Measurements from ENCODE around the gene AQP1. TPM values are rescaled to one million over a fixed set of nuclear protein-coding genes. Genes with fewer than 3 reads are reported as not detected.

The AQP1 gene
- polyA plus RNA-seq, 1 experiment: 0.32 TPM

DNA sequence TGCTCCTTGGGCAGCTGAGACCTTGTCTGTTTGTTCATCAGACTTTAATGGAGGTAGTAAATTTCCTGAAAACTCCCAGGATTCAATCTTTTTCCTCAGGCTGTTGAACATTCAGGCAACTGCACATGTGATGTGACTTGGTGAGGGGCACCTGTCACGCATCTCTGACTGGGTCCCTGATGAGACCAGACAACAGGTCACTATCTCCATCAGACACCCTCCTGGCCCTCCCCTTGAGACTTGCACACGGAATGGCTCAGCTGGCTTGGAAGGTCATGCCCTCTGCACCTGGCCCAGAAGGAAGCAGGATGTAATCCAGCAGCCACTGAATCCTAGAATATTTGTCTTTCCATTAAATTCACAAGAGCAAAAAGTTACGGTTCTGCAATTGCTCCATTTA, 15.9 kb downstream of the AQP1 start:
- peaks cover 13% of the 10 kb centered on the region for H3K9me3 ChIP-seq (ENCODE audit: control insufficient read depth, insufficient read depth, low read length)
- H3K27ac ChIP-seq (ENCODE audit: low read depth, low read length): no peak overlapping the region
- CTCF ChIA-PET: interaction anchor here (1.0 kb wide), 1 partner anchor 56 kb away, joined by 3 read pairs; no protein-coding TSS in a partner anchor
- DNase-seq (ENCODE audit: low read depth, low spot score): no peak
- H3K4me3 ChIP-seq (ENCODE audit: low read depth, low read length): no peak overlapping the region
- H3K27me3 ChIP-seq (ENCODE audit: control insufficient read depth, insufficient read depth, low read length): peaks cover 7% of the 10 kb centered on the region
- POLR2A ChIA-PET: no interaction called here
- TF ChIP-seq, protein P1, sequence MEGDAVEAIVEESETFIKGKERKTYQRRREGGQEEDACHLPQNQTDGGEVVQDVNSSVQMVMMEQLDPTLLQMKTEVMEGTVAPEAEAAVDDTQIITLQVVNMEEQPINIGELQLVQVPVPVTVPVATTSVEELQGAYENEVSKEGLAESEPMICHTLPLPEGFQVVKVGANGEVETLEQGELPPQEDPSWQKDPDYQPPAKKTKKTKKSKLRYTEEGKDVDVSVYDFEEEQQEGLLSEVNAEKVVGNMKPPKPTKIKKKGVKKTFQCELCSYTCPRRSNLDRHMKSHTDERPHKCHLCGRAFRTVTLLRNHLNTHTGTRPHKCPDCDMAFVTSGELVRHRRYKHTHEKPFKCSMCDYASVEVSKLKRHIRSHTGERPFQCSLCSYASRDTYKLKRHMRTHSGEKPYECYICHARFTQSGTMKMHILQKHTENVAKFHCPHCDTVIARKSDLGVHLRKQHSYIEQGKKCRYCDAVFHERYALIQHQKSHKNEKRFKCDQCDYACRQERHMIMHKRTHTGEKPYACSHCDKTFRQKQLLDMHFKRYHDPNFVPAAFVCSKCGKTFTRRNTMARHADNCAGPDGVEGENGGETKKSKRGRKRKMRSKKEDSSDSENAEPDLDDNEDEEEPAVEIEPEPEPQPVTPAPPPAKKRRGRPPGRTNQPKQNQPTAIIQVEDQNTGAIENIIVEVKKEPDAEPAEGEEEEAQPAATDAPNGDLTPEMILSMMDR (IDR thresholded peaks at IDR 0.05; ENCODE audit: low read depth, low read length): no peak

DNA sequence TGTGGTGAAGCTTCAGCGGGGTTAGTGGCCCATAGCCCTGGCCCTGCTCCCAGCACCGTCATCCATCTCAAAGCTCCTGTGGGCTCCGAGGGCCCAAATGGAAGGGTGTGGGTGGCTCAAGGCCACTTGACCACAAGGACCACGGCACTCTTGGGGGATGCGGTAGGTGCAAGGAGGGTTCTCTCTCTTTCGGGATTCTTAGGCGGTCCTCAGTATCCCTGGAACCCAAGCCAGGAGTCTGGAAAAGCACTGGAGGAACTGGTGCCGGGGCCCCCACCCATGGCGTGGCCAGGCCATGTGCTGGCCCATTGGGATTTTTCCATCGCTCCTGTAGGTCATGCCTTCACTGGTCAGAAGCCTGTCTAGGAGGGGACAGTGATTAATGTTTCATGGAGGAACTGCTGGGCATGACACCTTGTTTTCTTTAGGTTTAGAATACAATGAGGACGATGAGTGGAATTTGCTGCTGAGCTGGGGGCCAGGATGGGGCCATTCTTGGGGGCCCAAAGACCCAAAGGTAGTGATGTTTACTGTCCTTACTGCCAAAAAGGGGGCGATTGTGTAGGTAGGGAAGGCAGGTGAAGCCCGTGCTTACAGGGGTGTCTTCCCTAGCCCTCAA, 16.7 kb downstream of the AQP1 start:
- Histone ChIP-seq H3K27me3 (ENCODE audit: control insufficient read depth, insufficient read depth, low read length) (peaks cover 7% of the 10 kb centered on the region), H3K4me3 (ENCODE audit: low read depth, low read length) (no peak overlapping the region), H3K9me3 (ENCODE audit: control insufficient read depth, insufficient read depth, low read length) (peaks cover 13% of the 10 kb centered on the region), H3K27ac (ENCODE audit: low read depth, low read length) (no peak overlapping the region)
- CTCF ChIA-PET: interaction anchor here (2.8 to 3.5 kb wide), 2 partner anchors 11 to 55 kb away, joined by 14 to 42 read pairs; no protein-coding TSS in a partner anchor
- TF ChIP-seq, protein P1 (IDR thresholded peaks at IDR 0.05; ENCODE audit: low read depth, low read length): no peak
- DNase-seq (ENCODE audit: low read depth, low spot score): no peak
- POLR2A ChIA-PET: no interaction called here

DNA sequence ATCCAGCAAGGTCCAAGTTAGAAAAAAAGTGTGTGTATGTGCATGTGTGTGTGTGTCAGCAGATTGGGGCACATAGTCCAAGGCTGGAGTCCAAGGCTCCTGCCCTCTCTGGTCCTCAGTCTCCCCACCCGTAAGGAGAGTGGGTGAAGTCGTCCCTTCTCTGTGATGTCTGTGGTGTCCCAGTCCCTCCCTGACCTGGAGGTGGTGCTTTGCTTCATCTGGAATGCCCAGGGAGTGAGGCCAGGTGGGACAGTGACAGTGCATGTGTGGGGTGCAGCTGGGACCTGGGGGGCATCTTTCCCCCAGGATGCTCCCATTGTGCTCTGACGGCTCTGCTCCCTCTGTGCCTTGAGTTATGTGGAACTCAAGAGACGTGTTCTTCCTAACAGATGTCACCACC, 18.0 kb downstream of the AQP1 start:
- TF ChIP-seq, protein P1 (IDR thresholded peaks at IDR 0.05; ENCODE audit: low read depth, low read length): no peak
- POLR2A ChIA-PET: no interaction called here
- H3K9me3 ChIP-seq (ENCODE audit: control insufficient read depth, insufficient read depth, low read length): peaks cover 13% of the 10 kb centered on the region
- DNase-seq (ENCODE audit: low read depth, low spot score): no peak
- H3K27ac ChIP-seq (ENCODE audit: low read depth, low read length): no peak overlapping the region
- peaks cover 15% of the 10 kb centered on the region for H3K27me3 ChIP-seq (ENCODE audit: control insufficient read depth, insufficient read depth, low read length)
- CTCF ChIA-PET: interaction anchor here (1.0 to 3.5 kb wide), 5 partner anchors 9 to 205 kb away, joined by 3 to 42 read pairs (median 6); no protein-coding TSS in a partner anchor
- H3K4me3 ChIP-seq (ENCODE audit: low read depth, low read length): no peak overlapping the region

DNA sequence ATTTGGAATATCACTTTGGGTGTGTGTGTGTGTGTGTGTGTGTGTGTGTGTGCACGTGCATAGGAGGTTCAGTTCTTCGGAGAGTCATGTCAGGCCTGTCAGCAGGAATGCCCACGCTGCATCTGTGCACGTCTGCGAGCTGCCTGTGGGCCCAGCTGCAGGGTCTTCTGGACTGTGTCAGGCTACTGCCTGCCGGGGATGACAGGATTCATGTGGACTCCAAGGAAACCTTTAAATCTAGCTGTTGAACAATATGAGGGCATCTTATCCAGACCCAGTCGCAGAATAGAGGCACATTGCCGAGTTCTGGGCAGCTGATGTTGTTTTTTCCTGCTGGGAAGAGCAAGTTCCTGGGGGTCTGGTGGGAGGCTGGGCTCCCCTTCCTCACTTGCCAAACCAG, 19.0 kb downstream of the AQP1 start:
- H3K27me3 ChIP-seq (ENCODE audit: control insufficient read depth, insufficient read depth, low read length): peaks cover 17% of the 10 kb centered on the region
- DNase-seq (ENCODE audit: low read depth, low spot score): no peak
- H3K27ac ChIP-seq (ENCODE audit: low read depth, low read length): no peak overlapping the region
- H3K4me3 ChIP-seq (ENCODE audit: low read depth, low read length): no peak overlapping the region
- ChIA-PET CTCF (interaction anchor here (1.0 to 3.5 kb wide), 5 partner anchors 8 to 204 kb away, joined by 3 to 42 read pairs (median 6); no protein-coding TSS in a partner anchor), POLR2A (no interaction called here)
- H3K9me3 ChIP-seq (ENCODE audit: control insufficient read depth, insufficient read depth, low read length): peaks cover 13% of the 10 kb centered on the region
- TF ChIP-seq, protein P1 (IDR thresholded peaks at IDR 0.05; ENCODE audit: low read depth, low read length): no peak

DNA sequence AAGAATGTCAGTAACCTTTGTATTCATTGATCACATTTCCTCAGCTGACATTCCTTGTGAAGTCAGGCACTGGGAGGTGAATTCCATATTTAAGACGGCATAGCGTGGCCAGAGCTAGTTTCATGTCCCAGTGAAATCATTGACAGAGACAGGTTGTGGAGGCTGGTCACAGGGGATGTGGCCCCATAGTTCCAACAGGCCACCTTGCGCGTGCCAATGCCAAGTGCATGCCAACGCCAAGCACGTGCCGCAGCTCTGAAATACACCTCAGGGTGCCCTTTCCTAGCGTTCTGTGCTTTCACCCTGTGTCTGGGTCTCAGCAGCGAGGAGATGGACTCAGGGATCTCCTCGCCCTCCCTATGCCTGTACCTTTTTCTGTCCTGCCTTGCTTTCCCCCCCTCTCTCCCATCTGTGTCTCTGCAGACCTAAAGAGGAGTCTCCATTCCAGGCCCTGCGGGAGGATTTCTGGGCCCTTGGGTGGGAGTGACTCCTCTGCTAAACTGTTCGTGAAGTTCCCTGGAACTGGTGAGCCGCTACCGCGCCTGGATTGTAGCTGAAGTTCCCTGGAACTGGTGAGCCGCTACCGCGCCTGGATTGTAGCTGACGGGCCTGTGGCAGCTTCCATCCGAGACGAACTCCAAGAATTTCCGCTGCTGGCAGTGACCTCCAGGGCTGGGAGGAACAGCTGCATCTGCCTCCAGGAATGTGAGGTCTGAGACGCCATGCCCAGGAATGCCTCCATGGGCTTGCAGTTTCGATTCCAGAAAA, 19.7 kb downstream of the AQP1 start:
- POLR2A ChIA-PET: no interaction called here
- DNase-seq (ENCODE audit: low read depth, low spot score): no peak
- no peak overlapping the region for H3K27ac ChIP-seq (ENCODE audit: low read depth, low read length)
- peaks cover 17% of the 10 kb centered on the region for H3K27me3 ChIP-seq (ENCODE audit: control insufficient read depth, insufficient read depth, low read length)
- CTCF ChIA-PET: interaction anchor here (0.8 to 3.5 kb wide), 5 partner anchors 8 to 191 kb away, joined by 3 to 42 read pairs (median 6); no protein-coding TSS in a partner anchor
- H3K4me3 ChIP-seq (ENCODE audit: low read depth, low read length): no peak overlapping the region
- peaks cover 13% of the 10 kb centered on the region for H3K9me3 ChIP-seq (ENCODE audit: control insufficient read depth, insufficient read depth, low read length)
- TF ChIP-seq, protein P1 (IDR thresholded peaks at IDR 0.05; ENCODE audit: low read depth, low read length): no peak

All from AG04450 (cell line).